IMR-90 (cell line): ENCODE results near the gene NEIL1. TPM values are rescaled to one million over a fixed set of nuclear protein-coding genes. Genes with fewer than 3 reads are reported as not detected.

Source experiments
- ATAC-seq: fragments of 200-7000 bp; cut with Tn5 transposase; 2 replicates; pipeline ENCODE4 v1.9.1; 2020; ENCODE audit warnings: low read depth, mild to moderate bottlenecking, moderate library complexity
- BruUV-seq: library from RNA; stranded (reverse); fragments of 400-500 nt; replicated peaks from 2 replicates; lab custom pipeline; 2021; lab: Mats Ljungman, UMichigan
- CTCF ChIA-PET: fragments of 300-600 bp; formaldehyde crosslinking; extraction: SDS; loops from one replicate; lab custom pipeline; 2021; ENCODE audit warnings: antibody characterized with exemption; lab: Yijun Ruan, JAX
- POLR2A ChIA-PET: fragments of 300-600 bp; sonication (Branson Sonifier 250); formaldehyde crosslinking; loops from one replicate; lab custom pipeline; 2022; ENCODE audit warnings: antibody characterized with exemption; ENCODE audit not compliant: unreplicated experiment; lab: Charles Lee
- DNase-seq: peaks from one replicate; pipeline ENCODE4 v3.0.0; 2013
- H2AFZ ChIP-seq: replicated peaks from 2 replicates; pipeline ENCODE3; 2013; ENCODE audit warnings: low read length, mild to moderate bottlenecking; ENCODE audit not compliant: poor library complexity
- H2AK5ac ChIP-seq: 2 replicates; pipeline ENCODE4 v1.6.1; 2013; ENCODE audit warnings: low read depth, low read length, inconsistent platforms
- H2AK9ac ChIP-seq: replicated peaks from 2 replicates; pipeline ENCODE3; 2013; ENCODE audit warnings: mild to moderate bottlenecking, low read depth, low read length, moderate library complexity; ENCODE audit not compliant: poor library complexity
- H2BK120ac ChIP-seq: 2 replicates; pipeline ENCODE4 v1.6.1; 2013; ENCODE audit warnings: low read depth, low read length, inconsistent platforms
- H2BK15ac ChIP-seq: 3 replicates; pipeline ENCODE4 v1.6.1; 2013; ENCODE audit warnings: low read depth, low read length, inconsistent platforms
- H2BK20ac ChIP-seq: 2 replicates; pipeline ENCODE4 v1.6.1; 2013; ENCODE audit warnings: low read depth, mild to moderate bottlenecking, inconsistent platforms, low read length, moderate library complexity
- H2BK5ac ChIP-seq: 2 replicates; pipeline ENCODE4 v1.6.1; 2013; ENCODE audit warnings: mild to moderate bottlenecking, low read depth, low read length, inconsistent platforms; ENCODE audit not compliant: poor library complexity, severe bottlenecking
- H3K14ac ChIP-seq: replicated peaks from 2 replicates; pipeline ENCODE4 v1.6.1; 2013; ENCODE audit warnings: low read depth, low read length, inconsistent platforms
- H3K18ac ChIP-seq: 2 replicates; pipeline ENCODE4 v1.6.1; 2013; ENCODE audit warnings: low read depth, low read length, control low read depth
- H3K23ac ChIP-seq: 2 replicates; pipeline ENCODE4 v1.6.1; 2013; ENCODE audit warnings: low read depth, low read length, inconsistent platforms
- H3K27ac ChIP-seq: 2 replicates; pipeline ENCODE4 v1.5.1; 2013; ENCODE audit warnings: mild to moderate bottlenecking, control low read depth, low read length; ENCODE audit not compliant: insufficient read depth
- H3K27me3 ChIP-seq: 2 replicates; pipeline ENCODE4 v1.6.1; 2013; ENCODE audit warnings: low read length; ENCODE audit not compliant: control insufficient read depth, insufficient read depth
- H3K36me3 ChIP-seq: 2 replicates; pipeline ENCODE4 v1.6.1; 2013; ENCODE audit warnings: low read length, mixed read lengths; ENCODE audit not compliant: control insufficient read depth, insufficient read depth
- H3K4ac ChIP-seq: 2 replicates; pipeline ENCODE4 v1.6.1; 2013; ENCODE audit warnings: low read depth, low read length, inconsistent platforms
- H3K4me1 ChIP-seq: 2 replicates; pipeline ENCODE4 v1.6.1; 2013; ENCODE audit warnings: low read length, mixed read lengths; ENCODE audit not compliant: control insufficient read depth, insufficient read depth
- H3K4me2 ChIP-seq: 2 replicates; pipeline ENCODE4 v1.6.1; 2013; ENCODE audit warnings: low read depth, mild to moderate bottlenecking, control low read depth, low read length, moderate library complexity
- H3K4me3 ChIP-seq: 2 replicates; pipeline ENCODE4 v1.5.1; 2013; ENCODE audit warnings: low read depth, mild to moderate bottlenecking, control low read depth, low read length, moderate library complexity; ENCODE audit not compliant: insufficient read depth
- H3K56ac ChIP-seq: 2 replicates; pipeline ENCODE4 v1.6.1; 2013; ENCODE audit warnings: low read length, inconsistent platforms; ENCODE audit not compliant: insufficient read depth; ENCODE audit errors: extremely low read depth
- H3K79me1 ChIP-seq, 2 experiments: 2 replicates each; pipeline ENCODE4 v1.6.1; 2013; ENCODE audit warnings: low read length in 2 of 2, inconsistent platforms in 1 of 2, low read depth in 1 of 2
- H3K9ac ChIP-seq: 2 replicates; pipeline ENCODE4 v1.6.1; 2013; ENCODE audit warnings: low read depth, low read length, control low read depth
- H3K9me1 ChIP-seq: 2 replicates; pipeline ENCODE4 v1.6.1; 2013; ENCODE audit warnings: low read length, inconsistent platforms; ENCODE audit not compliant: insufficient read depth
- H3K9me3 ChIP-seq: 2 replicates; pipeline ENCODE4 v1.6.1; 2013; ENCODE audit warnings: low read length; ENCODE audit not compliant: control insufficient read depth, insufficient read depth
- H4K20me1 ChIP-seq: 2 replicates; pipeline ENCODE4 v1.6.1; 2013; ENCODE audit warnings: low read length, inconsistent platforms; ENCODE audit not compliant: insufficient read depth
- H4K5ac ChIP-seq: 2 replicates; pipeline ENCODE4 v1.6.1; 2013; ENCODE audit warnings: mild to moderate bottlenecking, low read depth, low read length, control low read depth
- H4K8ac ChIP-seq, 2 experiments: 2 replicates each; pipeline ENCODE4 v1.6.1; 2013; ENCODE audit warnings: low read depth in 2 of 2, low read length in 2 of 2, control low read depth in 1 of 2, inconsistent platforms in 1 of 2
- H4K91ac ChIP-seq: 2 replicates; pipeline ENCODE4 v1.6.1; 2013; ENCODE audit warnings: low read depth, low read length, inconsistent platforms; ENCODE audit not compliant: insufficient read depth
- BHLHE40 ChIP-seq: fragments of 150-350 bp; IDR thresholded peaks from 2 replicates; pipeline ENCODE4 v1.6.1; 2016; ENCODE audit warnings: mild to moderate bottlenecking, low read depth, low read length
- CEBPB ChIP-seq: IDR thresholded peaks from 2 replicates; pipeline ENCODE4 v1.6.1; 2012; ENCODE audit warnings: low read depth, low read length, improper control_type of control experiment
- CHD1 ChIP-seq: IDR thresholded peaks from 2 replicates; pipeline ENCODE4 v1.6.1; 2012; ENCODE audit warnings: low read depth, low read length, improper control_type of control experiment
- FOS ChIP-seq: fragments of 150-350 bp; IDR thresholded peaks from 2 replicates; pipeline ENCODE4 v1.6.1; 2016; ENCODE audit warnings: low read depth, low read length
- MAFK ChIP-seq: IDR thresholded peaks from 2 replicates; pipeline ENCODE4 v1.6.1; 2012; ENCODE audit warnings: low read depth, low read length, improper control_type of control experiment
- MAZ ChIP-seq: IDR thresholded peaks from 2 replicates; pipeline ENCODE4 v1.6.1; 2012; ENCODE audit warnings: low read depth, mild to moderate bottlenecking, low read length, improper control_type of control experiment, moderate library complexity, borderline replicate concordance
- MXI1 ChIP-seq: IDR thresholded peaks from 2 replicates; pipeline ENCODE4 v1.6.1; 2012; ENCODE audit warnings: low read depth, mild to moderate bottlenecking, low read length, moderate library complexity, borderline replicate concordance
- NFE2L2 ChIP-seq: fragments of 150-350 bp; IDR thresholded peaks from 2 replicates; pipeline ENCODE4 v1.6.1; 2016; ENCODE audit warnings: low read depth, mild to moderate bottlenecking, low read length
- POLR2A ChIP-seq: IDR thresholded peaks from 2 replicates; pipeline ENCODE4 v1.6.1; 2012; ENCODE audit warnings: mild to moderate bottlenecking, low read depth, low read length
- RAD21 ChIP-seq: IDR thresholded peaks from 2 replicates; pipeline ENCODE4 v1.6.1; 2012; ENCODE audit warnings: low read length, improper control_type of control experiment
- RCOR1 ChIP-seq: IDR thresholded peaks from 2 replicates; pipeline ENCODE4 v1.6.1; 2012; ENCODE audit warnings: mild to moderate bottlenecking, low read length, improper control_type of control experiment; ENCODE audit not compliant: insufficient replicate concordance
- RFX5 ChIP-seq: IDR thresholded peaks from 2 replicates; pipeline ENCODE4 v1.8.0; 2012; ENCODE audit warnings: low read depth, mild to moderate bottlenecking, low read length, moderate library complexity
- SMC3 ChIP-seq: fragments of 150-350 bp; IDR thresholded peaks from 2 replicates; pipeline ENCODE4 v1.6.1; 2016; ENCODE audit warnings: low read depth, mild to moderate bottlenecking, antibody characterized with exemption, low read length, moderate library complexity
- WGBS, 2 experiments: methylation state at CpG; one replicate each; pipeline versions ENCODE4 v1.1.5 to v1.1.7; 2013; ENCODE audit warnings: missing lambda C conversion rate in 2 of 2; ENCODE audit not compliant: insufficient read length in 1 of 2; ENCODE audit errors: extremely low coverage in 2 of 2; 5-methylcytosine and 5-hydroxymethylcytosine counted together
- dilution Hi-C: fragments of 300-500 bp; cut with HindIII; formaldehyde crosslinking; loops from one replicate; pipeline ENCODE4 v1.14.3; 2018; ENCODE audit warnings: low sequenced_read_pairs; ENCODE audit not compliant: unreplicated experiment
- in situ Hi-C: fragments of 300-500 bp; cut with MboI; formaldehyde crosslinking; loops from 3 replicates; pipeline ENCODE4 v1.14.3; 2019; ENCODE audit warnings: low sequenced_read_pairs, inconsistent platforms, mixed read lengths
- intact Hi-C: fragments of 100-400 bp; cut with micrococcal nuclease; formaldehyde crosslinking; loops from 2 replicates; pipeline ENCODE4 v1.10.0; 2022
- polyA plus RNA-seq, 3 experiments: library from polyadenylated mRNA; depleted of rRNA; stranded (reverse); fragments of >200 nt; gene quantifications; 2 replicates each; pipeline ENCODE4 v1.2.3, GENCODE V29; 2012; ENCODE audit warnings: low replicate concordance in 1 of 3
- total RNA-seq: library from RNA; depleted of rRNA; stranded (reverse); fragments of >200 nt; gene quantifications from 2 replicates; pipeline ENCODE4 v1.2.3, GENCODE V29; 2012
- TF ChIP-seq, protein P1 (sequence below): fragments of 150-350 bp; IDR thresholded peaks from 2 replicates; pipeline ENCODE4 v1.6.1; 2016; ENCODE audit warnings: low read depth, mild to moderate bottlenecking, low read length, moderate library complexity, borderline replicate concordance
- TF ChIP-seq, protein P2 (sequence below): conservative IDR thresholded peaks from 2 replicates; pipeline ENCODE4 v1.5.1; 2012; ENCODE audit warnings: mild to moderate bottlenecking, low read depth, low read length, improper control_type of control experiment
- TF ChIP-seq, protein P3 (sequence below): fragments of 150-350 bp; IDR thresholded peaks from 2 replicates; pipeline ENCODE4 v1.6.1; 2017; ENCODE audit warnings: mild to moderate bottlenecking, antibody characterized with exemption, low read length, low read depth

NEIL1 gene
- total and polyA plus RNA-seq, 2 of the 4 experiments (the other 2 are of a cell fraction), result 1.1 to 3.6 TPM

DNA sequence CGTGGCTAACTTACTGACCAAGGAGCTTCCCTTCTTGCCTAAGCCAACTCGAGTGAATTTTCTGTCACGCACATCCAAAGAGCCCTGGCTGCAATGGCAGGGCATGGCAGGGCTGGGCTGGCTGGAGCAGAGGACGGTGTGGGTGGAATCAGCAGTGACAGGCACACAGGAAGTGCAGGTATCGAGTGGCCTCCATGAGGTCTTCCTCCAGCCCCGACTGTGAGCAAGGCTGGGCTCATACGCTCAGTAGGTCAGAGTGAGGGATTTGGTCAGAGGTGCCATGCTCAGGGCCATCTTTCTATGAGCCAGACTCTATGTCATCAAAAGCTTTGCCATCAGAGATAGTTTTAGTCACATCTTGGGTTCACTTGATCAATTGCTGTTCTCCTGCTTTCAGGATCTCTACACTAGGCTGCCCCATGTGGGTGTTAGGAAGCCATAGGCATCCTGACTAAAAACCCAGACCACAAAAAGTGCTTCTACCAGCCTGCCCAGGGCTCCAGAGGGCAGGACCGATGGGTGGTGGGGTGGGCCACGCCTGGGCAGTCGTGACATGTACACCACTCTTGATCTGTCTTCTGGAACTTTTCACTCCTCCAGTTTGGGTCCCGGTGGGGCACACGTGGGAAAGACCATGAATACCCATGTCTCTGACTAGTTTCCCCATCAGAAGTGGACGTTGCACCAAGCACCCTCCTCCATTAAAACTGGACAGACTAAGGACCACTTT lies 33.6 kb upstream of the NEIL1 start:
- Histone ChIP-seq H3K27me3 (peaks cover 36% of the 10 kb centered on the region), H3K9ac (no peak overlapping the region), H3K27ac (no peak overlapping the region), H2BK15ac (no peak overlapping the region), H2AFZ (no peak overlapping the region), H2AK5ac (no peak overlapping the region), H3K79me1 (no peaks in the 10 kb centered on the region), H3K9me3 (no peaks in the 10 kb centered on the region), H2AK9ac (no peak overlapping the region), H3K23ac (no peak overlapping the region), H3K18ac (no peak overlapping the region), H2BK20ac (no peak overlapping the region), H3K4me1 (no peaks in the 10 kb centered on the region), H3K36me3 (no peaks in the 10 kb centered on the region), H3K14ac (no peak overlapping the region), H3K4me2 (no peak overlapping the region), H2BK5ac (no peak overlapping the region), H4K5ac (no peak overlapping the region), H3K4ac (no peak overlapping the region), H3K56ac (no peak overlapping the region), H2BK120ac (no peak overlapping the region), H4K20me1 (no peaks in the 10 kb centered on the region), H3K4me3 (no peak overlapping the region), H3K9me1 (no peaks in the 10 kb centered on the region), H4K8ac (no peak overlapping the region), H4K91ac (no peak overlapping the region)
- in situ Hi-C loops, result no loop called here
- no TSS peak for BruUV-seq
- DNase-seq, result no peak
- ATAC-seq, result no peak
- TF ChIP-seq MAZ (no peak), FOS (no peak), MXI1 (no peak), BHLHE40 (no peak), SMC3 (no peak), CHD1 (no peak), POLR2A (no peak), RFX5 (no peak), CEBPB (no peak), RCOR1 (no peak), RAD21 (no peak), NFE2L2 (no peak), MAFK (no peak)
- TF ChIP-seq, protein P1, sequence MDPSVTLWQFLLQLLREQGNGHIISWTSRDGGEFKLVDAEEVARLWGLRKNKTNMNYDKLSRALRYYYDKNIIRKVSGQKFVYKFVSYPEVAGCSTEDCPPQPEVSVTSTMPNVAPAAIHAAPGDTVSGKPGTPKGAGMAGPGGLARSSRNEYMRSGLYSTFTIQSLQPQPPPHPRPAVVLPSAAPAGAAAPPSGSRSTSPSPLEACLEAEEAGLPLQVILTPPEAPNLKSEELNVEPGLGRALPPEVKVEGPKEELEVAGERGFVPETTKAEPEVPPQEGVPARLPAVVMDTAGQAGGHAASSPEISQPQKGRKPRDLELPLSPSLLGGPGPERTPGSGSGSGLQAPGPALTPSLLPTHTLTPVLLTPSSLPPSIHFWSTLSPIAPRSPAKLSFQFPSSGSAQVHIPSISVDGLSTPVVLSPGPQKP, result no peak
- TF ChIP-seq, protein P2, sequence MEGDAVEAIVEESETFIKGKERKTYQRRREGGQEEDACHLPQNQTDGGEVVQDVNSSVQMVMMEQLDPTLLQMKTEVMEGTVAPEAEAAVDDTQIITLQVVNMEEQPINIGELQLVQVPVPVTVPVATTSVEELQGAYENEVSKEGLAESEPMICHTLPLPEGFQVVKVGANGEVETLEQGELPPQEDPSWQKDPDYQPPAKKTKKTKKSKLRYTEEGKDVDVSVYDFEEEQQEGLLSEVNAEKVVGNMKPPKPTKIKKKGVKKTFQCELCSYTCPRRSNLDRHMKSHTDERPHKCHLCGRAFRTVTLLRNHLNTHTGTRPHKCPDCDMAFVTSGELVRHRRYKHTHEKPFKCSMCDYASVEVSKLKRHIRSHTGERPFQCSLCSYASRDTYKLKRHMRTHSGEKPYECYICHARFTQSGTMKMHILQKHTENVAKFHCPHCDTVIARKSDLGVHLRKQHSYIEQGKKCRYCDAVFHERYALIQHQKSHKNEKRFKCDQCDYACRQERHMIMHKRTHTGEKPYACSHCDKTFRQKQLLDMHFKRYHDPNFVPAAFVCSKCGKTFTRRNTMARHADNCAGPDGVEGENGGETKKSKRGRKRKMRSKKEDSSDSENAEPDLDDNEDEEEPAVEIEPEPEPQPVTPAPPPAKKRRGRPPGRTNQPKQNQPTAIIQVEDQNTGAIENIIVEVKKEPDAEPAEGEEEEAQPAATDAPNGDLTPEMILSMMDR, result no peak
- TF ChIP-seq, protein P3, sequence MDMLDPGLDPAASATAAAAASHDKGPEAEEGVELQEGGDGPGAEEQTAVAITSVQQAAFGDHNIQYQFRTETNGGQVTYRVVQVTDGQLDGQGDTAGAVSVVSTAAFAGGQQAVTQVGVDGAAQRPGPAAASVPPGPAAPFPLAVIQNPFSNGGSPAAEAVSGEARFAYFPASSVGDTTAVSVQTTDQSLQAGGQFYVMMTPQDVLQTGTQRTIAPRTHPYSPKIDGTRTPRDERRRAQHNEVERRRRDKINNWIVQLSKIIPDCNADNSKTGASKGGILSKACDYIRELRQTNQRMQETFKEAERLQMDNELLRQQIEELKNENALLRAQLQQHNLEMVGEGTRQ, result no peak
- dilution Hi-C loops, result no loop called here
- WGBS, 2 experiments, result 84% methylated on average over 4 of the region's 13 CpGs; no CpG with 5 or more reads in 1 of the 2 experiments
- intact Hi-C loops, result no loop called here
- ChIA-PET POLR2A (no interaction called here), CTCF (no interaction called here)
